ENCODE results near the gene TMEM184B.

Gene TMEM184B

DNA sequence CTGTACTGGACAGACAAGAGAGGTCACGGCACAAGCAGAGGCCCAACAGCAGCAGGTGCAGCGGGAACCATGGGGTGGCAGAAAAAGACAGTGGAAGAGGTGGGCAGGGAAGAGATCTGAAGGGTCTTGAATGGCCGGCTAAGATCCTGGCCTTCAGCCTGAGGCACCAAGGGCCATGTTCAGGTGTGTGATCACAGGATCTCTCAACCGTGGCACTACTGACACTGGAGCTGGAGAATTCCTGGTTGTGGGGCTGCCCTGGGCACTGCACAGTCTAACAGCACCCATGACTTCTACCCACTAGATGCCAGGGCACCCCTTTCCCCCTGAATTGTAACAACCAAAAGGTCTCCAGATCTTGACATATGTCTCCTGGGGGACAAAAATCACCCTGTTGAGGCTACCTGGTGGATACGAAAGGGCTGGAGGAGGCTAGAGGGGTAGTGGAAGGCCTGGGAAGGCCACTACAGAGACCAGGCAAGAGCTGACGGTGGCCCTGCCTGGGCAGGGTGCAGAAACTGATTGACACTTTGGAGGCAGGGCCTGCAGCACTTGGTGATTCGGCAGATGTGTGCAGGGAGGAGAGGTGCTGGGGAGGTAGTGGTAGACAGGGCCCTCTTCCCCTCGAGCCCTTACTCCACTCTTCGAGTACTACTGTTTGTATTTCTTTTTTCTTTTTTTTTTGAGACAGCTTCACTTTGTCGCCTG lies 36.1 kb upstream of the TMEM184B start:
- no peak for DNase-seq (ENCODE audit: low spot score)

DNA sequence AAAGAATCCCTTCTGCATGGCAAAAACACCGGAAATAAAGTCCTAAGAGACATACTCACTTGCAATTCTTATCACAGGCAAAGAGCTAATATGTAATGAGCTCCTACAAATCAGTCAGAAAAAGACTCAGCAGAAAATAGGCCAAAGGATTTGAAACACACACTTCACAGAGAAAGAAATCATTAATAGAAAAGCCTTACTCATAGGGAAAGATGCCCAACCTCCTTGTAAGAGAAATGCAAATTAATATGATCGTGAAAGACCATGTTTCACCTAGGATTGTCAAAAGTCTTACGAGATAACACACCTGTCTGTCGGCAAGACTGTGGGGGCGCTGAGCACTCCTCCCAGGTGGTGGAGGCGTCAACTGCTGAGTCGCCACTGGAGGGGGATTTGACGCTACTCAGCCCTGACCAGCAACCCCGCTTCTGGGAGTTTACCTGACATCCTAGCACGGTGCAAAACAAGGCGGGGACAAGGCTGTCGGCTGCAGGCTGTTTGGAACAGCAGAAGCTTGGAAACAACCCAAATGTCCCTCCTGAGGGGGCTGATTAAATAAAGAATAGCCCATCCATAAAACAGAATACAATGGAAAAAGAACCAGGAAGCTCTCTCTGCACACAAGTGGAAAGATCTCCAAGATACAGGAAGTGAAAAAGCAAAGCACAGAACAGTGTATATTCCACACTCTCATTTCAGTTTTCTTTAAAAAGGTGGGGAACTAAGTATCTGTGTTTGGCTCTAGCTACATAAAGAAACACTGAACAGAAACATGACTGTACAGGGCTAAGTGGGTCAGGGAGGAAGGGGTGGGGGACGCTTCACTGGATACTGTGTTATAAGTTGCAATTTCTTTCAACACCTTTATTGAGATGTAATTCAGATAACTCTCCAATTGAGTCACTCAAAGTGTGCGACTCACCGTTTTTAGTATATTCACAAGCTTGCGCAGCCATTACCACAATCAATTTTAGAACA lies 33.0 kb upstream of the TMEM184B start:
- no peak for DNase-seq (ENCODE audit: low spot score)

DNA sequence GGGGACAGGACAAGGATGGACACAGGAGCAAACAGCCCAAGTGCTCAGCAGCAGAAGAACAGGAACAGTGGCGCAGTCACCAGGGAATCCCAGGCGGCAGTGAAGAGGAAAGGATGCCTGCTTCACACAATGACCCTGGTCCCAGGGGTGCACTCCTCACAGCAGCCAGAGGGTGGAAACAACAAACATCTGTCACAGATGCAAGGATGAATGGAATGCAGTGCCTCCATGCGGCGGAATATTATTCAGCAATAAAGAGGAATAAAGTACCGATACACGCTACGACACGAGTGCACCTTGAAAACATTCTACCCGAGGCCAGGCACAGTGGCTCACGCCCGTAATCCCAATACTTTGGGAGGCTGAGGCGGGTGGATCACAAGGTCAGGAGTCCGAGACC lies 31.7 kb upstream of the TMEM184B start:
- no peak for DNase-seq (ENCODE audit: low spot score)

DNA sequence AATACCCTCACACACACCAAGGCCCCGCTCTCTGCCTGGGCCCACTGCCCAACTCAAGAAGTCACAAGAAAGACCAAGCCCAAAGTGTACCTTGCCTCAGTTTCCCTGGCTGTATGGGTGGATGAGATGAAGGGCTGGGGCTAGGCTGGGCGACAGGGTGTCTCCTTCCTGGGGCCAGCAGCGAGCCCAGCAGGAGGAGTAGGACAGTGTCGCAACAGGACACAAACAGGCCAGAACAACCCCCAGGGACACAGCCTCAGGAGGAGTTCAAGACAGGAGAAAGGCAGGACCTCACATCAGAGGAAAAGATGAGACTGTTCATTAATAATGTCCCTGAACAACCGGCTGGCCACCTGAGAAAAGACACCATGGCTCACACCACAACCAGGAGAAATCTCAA lies 31.2 kb upstream of the TMEM184B start:
- no peak for DNase-seq (ENCODE audit: low spot score)

DNA sequence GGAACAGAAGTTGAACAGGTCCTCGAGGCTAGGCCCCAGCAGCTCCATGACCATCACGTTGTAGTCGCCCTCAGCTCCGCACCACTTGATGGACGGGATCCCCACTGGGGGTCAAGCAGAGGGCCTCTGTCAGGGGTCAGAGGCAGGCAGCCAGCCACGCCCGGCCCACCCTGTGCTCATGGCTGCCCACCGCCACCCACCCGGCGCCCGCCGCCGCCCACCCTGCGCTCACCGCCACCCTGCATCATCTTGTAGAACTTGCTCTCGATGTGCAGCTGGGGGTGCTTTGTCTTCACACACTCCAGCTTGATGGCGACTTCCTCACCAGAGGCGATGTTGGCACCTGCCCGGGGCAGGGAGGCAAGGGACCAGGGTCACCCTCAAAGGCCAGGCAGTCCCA lies 30.1 kb upstream of the TMEM184B start:
- no peak for DNase-seq (ENCODE audit: low spot score)

DNA sequence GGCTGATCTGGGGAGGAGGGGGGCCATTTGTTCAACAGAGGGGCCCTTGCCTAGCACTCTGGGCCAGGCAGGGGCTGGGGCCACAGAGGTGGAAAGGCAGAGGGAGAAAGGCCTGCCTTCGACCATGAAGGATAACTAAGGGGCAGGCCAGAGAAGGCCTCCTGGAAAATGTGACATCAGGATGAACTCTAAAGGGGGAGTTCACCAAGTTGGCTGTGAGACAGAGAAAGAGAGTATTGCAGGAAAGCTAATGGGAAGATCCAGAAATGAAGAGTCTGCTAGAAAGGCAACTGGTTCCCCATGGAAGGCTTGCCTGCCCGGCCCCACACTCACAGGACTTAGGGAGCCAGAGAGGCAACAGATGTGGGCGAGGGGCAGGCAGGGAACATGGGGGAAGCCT lies 28.1 kb upstream of the TMEM184B start:
- DNase-seq (ENCODE audit: low spot score): no peak

DNA sequence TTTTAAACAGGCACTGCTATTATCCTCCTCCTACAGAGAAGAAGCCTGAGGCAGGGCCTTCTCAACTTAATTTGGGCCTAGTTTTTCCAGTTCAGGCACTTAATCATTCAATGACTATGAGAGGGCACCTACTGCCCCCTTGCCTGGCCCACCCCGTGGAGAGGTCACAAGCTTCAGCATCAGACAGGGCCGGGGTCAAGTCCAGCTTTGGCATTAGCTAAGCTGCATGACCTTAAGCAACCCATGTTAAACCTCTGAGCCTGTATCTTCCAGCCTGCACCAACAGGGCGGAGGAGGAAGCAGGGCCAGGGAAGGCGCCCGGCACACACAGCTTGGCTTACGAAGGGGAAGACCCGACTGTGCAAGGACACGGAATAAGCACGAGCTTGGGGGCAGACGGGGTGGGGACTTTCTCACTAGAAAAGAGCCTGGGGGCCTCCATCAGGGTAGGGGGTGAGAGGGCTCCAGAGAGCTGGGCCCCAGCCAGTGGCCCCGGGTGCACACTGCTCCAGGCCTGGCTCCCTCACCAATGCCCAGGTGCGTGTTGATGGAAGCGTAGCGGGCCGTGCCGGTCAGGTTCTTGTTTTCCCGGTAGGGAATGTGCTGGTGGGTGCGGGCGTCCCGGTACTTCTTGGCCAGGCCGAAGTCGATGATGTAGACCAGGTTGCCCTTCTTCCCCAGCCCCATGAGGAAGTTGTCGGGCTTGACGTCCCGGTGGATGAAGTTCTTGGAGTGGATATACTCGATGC lies 27.6 kb upstream of the TMEM184B start:
- no peak for DNase-seq (ENCODE audit: low spot score)

DNA sequence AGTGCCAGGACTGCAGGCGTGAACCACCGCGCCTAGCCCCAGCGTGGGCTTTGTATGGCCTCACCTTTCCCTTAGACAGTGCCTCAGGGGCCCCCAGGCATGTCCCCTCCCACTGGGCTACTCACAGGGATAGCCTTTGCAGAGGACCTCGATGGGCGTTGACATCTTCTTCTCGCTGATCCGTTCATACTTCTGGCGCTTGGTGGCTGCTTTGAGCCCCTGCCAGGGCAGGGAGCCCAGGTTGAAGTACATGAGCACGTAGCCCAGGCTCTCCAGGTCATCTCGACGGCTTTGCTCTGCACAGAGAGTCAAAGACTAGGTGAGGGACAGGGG lies 26.9 kb upstream of the TMEM184B start:
- DNase-seq (ENCODE audit: low spot score): no peak

DNA sequence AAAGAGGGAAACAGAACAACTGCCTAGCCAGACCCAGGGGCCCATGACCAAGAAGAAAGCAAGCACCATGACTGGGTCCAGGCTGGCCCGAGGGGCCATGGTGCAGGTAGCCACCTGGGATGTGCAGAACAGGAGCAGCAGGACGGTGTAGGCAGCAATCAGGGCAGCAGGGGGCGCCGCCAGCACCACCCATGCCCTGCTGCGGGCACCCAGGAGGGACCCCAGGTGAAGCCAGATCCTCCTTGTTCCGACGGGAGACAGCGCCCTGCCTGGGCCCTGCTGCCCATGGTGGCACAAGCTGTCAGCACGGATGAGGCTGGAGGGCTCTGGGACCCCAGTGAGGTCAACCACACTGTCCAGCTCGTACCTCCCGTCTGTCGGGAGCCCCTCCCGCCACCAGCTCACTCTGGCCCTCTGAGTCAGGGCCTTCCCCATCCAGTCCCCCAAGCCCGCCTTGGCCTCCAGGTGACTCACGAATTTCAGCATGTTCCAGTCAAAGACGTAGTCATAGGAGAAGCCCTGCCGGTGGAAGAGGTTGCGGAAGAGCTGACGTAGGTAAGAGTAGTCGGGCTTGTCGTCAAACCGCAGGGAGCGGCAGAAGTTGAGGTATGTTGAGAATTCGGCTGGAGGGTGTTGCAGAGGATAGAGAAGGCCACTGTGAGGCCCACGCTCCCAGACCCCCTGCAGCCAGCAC lies 25.6 kb upstream of the TMEM184B start:
- DNase-seq (ENCODE audit: low spot score): no peak

DNA sequence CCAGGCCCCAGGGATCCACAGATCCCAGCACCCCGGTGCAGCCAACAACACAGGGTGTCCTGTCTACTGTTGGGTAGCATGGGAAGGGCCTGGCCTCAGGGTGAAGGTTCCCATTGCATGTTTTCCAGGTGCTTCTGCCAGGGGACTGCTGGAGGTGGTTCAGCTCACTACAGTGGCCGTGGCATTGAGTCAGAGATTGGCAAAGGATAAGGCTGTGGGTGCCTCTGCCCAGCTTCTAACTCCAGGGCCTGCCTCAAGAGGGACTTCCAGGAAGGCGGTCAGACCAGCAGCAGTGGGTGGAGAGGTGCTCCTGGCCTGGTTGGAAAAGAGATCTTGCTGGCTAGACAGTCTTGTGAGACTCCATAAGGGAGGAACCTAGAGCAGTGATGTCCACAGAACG lies 23.6 kb upstream of the TMEM184B start:
- no peak for DNase-seq (ENCODE audit: low spot score)

DNA sequence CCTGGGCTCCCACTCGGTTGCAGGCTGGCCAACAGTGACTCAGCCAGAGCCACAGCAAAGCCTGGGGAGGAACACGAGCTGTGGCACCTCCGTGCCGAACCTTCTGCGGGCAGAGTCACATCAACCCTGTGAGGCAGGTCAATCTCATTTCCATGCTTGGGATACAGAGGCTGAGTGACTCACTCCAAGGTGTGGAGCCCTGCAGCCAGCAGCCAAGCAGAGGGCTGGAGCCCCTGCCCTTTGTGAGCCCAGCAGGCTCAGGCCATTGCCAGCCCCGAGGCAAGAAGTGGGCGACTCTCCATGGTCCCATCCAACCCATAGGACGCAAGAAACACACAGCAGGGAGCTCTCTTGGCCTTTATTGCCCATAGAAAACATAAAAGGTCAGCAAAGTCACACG lies 23.1 kb upstream of the TMEM184B start:
- no peak for DNase-seq (ENCODE audit: low spot score)

DNA sequence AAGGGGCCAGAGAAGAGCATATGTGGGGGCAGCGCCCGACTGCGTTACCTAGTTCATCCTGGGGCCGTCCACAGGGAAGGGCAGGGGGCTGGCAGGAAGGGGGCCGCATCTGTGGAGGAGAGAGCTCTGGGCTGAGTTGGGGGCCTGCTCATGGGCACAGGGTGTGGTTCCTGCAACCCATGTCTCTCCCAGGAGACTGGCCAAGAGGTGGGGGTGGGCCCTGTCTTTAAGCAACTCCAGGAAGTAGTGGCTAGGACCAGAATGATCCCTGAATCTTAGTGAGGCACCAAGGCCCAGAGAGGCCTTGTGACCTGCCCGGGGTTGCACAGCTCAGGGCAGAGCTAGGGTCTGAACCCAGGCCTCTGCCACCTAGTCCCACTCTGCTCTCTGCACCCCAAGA lies 22.5 kb upstream of the TMEM184B start:
- no peak for DNase-seq (ENCODE audit: low spot score)

DNA sequence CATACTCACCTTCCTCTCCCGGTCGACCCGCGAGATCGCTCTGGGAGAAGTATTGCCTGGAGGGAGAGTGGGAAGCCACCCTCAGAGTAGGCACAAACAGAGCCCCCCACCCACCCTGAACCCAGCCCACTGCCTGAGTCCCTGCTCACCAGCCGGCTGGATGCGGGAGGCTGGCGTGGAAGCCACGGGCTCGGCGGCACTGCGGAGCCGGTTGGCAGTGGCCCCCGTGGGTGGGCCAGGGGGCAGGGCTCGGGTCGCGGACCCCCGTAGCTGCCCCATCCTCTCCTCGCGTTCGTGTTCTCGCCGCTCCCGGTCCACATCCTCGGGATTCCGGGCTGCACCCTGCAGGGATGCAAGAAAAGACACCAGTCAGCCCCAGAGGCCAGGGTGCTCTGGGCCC lies 21.4 kb upstream of the TMEM184B start:
- no peak for DNase-seq (ENCODE audit: low spot score)

DNA sequence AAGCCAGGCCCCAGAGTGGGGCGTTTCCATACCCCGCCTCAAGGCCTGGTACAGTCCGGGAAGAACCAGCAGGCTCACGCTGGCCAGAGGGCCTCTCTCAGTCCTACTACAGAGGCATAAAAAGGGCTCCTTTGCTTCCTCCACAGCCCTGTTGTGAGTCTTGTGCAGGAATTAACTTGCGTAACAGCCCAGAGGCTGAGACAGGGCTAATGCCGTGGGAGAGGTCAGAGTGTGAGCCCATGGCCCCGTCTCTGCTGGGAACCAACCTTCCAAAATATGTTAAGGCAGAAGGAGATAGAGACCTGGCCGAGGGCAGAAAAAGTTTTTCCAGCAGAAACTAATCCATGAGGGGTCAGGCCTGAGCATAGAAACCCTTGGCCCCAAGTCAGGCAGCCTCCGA lies 19.9 kb upstream of the TMEM184B start:
- DNase-seq (ENCODE audit: low spot score): no peak

DNA sequence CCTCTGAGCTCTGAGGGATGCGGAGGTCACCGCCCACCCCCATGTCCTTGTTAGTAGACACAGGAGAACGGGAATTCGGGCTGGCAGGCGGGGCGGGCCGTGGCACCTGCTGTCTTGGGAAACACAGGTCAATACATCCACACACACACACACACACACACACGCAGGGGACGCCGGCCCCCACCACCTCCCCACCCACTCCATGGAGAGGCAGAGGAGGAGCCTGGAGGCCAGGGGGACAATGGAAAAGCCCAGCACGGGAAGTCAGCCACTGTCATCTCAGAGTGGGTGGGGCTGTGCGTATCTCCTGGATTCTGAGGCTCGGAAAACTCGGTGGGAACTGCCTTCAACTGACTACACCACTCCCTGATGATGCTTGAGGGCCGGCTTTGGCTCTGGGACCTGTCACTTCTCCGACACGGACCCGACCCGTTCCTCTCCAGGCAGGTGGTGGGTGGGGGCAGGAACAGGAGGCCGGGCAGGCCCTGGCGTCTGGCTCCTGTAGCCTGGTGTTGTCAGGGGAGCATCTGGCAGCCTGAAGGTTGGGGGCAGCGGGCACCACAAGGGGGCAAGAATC lies 18.5 kb upstream of the TMEM184B start:
- no peak for DNase-seq (ENCODE audit: low spot score)

DNA sequence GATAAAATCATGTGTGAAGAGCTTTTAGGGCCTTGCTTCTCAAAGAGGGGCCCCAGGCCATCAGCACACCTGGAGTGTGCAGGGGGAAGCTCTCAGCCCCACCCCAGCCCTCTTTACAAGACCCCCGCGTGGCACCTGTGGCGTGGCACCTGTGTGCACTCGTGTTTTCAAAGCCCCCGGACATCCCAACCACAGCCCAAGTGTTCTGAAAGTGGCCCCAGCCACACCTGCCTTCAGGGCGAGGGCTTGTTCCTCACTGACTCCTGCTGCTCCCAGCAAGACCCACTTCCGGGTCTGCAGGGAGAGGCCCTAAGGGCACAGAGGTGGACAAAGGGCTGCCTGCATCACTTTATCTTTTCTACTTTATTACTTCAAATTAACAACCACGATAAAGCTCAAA lies 17.5 kb upstream of the TMEM184B start:
- no peak for DNase-seq (ENCODE audit: low spot score)

DNA sequence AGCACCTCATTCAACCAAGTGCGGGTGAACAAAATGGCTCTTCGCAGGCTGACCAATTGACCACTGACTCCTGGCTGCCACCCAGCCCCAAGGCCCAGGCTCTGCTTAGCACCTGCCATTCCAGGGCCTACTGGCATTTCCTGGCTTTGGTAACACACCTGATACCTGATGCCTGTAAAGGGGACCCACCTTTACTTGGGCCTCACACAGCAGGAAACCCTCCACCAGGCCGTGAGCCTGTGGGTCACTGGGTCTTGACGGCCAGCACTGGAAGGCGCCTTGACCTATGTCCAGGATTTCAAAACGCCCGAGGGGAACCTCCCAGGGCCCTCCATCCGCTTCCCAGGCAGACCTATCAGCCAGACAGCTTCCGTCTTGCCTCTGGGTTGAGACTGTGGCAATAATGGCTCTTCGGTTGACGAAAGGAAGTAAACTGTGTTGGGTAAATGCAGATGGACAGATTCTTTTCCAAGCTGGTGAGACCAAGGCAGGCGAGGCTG lies 16.8 kb upstream of the TMEM184B start:
- DNase-seq (ENCODE audit: low spot score): no peak

DNA sequence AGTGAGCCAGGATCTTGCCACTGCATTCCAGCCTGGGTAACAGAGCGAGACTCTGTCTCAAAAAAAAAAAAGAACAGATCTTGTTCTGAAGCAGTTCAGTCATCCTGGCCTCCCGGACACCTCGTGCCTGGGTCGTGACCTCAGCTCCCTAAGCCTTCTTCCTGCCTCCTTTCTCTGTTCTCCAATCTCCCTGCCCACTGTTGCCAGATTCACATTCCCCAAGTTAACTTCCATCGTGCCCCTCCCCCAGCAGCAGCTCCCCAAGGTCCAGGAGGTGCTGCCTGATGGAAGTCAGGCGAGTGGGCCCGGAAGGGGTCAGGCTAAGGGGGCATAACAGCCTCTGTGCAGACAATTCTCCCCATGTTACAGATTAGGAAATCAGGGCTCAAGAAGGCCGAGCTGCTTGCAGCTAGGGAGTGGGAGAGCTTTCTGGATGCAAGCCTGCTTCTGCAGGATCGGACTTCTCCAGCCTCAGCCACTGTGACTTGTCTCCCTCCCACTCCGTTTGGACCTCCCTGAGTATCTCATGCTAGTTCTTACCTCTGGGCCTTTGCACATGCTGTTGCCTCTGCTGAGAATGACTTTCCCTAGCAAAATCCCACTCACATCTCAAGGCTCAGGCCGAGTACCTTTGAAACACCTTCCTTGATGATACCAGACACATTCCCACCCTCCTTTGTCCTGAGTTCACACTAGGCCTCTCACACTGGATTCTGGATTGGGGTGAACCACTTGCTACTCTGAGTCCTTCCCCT lies 14.3 kb upstream of the TMEM184B start:
- DNase-seq (ENCODE audit: low spot score): no peak

DNA sequence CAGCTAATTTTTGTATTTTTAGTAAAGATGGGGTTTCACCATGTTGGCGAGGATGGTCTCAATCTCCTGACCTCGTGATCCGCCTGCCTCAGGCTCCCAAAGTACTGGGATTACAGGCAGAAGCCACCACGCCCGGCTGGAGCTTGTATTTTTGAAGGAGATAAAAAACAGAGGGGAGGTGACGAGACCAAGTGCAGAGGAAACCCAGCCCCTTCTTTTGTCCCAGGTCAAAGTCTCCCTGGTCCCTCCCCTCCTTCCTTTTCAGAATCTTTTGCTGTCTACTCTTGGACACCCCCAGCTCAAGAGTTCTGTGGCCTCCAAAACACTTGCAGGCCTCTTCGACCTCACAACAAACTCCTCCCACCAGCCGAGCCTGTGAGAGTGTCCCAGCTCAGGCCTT lies 12.2 kb upstream of the TMEM184B start:
- no peak for DNase-seq (ENCODE audit: low spot score)

DNA sequence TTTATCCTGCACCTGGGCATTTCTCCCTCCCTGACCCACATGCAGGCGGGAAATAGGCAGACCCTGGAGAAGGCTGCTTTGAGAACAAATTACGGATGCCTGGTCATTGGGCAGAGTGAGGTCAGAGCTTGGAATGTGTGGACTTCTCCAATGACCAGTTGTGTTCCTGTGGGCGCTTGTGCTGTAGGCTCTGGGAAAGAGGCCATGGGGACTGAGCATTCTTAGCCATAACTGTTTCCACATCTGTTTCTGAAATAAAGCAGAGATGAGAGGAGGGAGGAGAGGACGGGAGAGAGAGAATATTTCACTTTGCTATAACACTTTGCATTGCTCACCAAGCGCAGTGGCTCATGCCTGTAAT lies 11.2 kb upstream of the TMEM184B start:
- DNase-seq (ENCODE audit: low spot score): no peak

DNA sequence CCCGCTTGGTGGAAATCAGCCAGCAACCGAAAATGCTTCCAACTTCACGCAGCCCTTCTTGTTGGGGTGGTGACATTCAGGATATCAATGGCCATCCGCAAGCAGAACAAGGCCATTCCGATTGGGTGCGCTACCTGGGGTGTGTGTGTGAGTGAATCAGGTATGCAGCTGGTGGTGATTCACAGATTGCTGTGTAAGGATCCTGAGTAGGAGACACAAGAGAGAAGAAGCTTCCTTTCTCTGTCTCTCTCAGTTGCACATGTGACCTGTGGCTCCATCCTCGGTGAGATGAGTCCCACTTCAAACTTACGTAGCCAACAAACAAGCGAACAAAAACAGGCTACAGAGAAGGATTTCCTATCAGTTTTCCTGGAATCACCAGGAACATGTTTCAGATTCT lies 9.6 kb upstream of the TMEM184B start:
- no peak for DNase-seq (ENCODE audit: low spot score)
